GM12864 (cell line): ENCODE data around the gene HIBADH.

Source experiments
- DNase-seq: peaks from one replicate; pipeline ENCODE4 v3.0.0-alpha.2; 2011; ENCODE audit warnings: low read depth
- H3K4me3 ChIP-seq: 2 replicates; pipeline ENCODE4 v1.5.1; 2011; ENCODE audit warnings: mild to moderate bottlenecking, low read depth, low read length, control low read depth
- TF ChIP-seq, protein P1 (sequence below): IDR thresholded peaks from 2 replicates; pipeline ENCODE4 v1.5.1; 2011; ENCODE audit warnings: low read depth, mild to moderate bottlenecking, moderate library complexity, low read length, control low read depth, inconsistent platforms; ENCODE audit errors: missing control alignments

The HIBADH gene

GRCh38 chr7:27522566-27522965 is 140.1 kb downstream of the HIBADH start:
- H3K4me3 ChIP-seq: no peak overlapping the region
- TF ChIP-seq, protein P1, sequence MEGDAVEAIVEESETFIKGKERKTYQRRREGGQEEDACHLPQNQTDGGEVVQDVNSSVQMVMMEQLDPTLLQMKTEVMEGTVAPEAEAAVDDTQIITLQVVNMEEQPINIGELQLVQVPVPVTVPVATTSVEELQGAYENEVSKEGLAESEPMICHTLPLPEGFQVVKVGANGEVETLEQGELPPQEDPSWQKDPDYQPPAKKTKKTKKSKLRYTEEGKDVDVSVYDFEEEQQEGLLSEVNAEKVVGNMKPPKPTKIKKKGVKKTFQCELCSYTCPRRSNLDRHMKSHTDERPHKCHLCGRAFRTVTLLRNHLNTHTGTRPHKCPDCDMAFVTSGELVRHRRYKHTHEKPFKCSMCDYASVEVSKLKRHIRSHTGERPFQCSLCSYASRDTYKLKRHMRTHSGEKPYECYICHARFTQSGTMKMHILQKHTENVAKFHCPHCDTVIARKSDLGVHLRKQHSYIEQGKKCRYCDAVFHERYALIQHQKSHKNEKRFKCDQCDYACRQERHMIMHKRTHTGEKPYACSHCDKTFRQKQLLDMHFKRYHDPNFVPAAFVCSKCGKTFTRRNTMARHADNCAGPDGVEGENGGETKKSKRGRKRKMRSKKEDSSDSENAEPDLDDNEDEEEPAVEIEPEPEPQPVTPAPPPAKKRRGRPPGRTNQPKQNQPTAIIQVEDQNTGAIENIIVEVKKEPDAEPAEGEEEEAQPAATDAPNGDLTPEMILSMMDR: no peak
- DNase-seq: no peak

- no peak overlapping the region for H3K4me3 ChIP-seq
- TF ChIP-seq, protein P1: no peak
- no peak for DNase-seq
These were observed 141.6 kb downstream of the HIBADH start for GRCh38 chr7:27520815-27521790.

DNA sequence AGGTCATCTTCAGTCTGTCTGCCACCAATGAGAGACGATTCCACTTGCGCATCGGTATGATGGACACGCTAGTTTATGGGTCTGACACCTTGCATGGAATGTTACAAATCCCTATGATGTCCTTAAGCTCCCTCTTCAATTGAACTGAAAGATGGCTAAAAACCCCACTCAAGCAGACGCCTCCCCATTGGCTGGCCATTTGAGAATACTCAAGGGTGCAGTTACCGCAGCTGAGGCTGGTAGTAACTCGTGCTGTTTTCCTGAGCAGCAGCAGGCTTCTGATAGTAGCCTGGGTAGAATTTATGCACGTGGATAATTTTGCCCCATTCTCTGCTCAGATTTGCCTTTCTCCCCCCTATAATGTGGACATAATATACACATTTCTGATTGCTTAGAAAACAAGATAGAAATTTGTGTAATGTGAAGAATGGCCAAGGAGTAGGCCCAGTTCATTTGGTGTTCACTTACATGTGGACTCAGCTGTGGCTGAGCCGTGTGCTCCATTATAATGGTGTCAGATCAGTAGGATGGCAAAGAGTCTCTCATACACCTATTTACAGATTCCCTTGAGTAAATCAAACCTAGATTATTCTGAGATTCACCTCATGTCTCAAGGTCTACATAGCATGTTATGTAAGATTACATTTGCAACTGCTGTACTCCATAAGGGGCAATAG is 142.8 kb downstream of the HIBADH start:
- no peak overlapping the region for H3K4me3 ChIP-seq
- TF ChIP-seq, protein P1: no peak
- DNase-seq: no peak

DNA sequence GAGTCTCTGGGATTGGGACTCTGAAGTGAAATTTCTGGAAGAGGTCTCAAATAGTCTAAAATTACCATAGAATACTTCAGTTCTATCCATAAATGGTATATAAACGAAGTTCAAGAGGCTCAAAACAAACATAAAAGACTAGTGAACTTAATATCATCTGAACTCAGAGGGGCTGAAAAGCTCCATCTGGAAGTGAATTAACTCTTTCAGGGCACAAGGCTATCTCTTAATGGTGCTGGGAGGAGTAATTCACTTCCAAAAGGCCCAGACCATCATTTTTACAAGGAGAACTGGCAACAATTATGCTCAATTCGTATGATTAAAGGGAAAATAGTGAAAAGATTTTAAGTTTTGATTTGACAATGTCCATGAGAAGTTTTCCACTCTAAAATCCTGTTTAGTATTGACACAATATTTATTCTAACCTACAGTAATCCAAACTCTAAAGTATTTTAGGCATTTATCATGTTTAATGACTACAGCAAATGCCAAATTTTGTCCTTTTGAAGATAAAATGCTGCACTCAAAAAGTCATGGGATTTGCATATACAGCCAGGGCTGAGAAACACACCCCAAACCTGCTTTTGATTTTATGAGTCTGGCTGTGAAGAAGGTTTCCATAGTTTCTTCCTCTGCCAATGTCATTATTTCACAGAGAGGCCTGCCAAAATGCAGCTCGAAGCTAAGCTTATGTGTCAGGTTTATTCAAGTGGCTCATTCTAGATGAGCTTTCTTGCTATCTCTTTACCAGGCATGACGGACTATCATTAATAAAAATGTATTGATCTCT is 143.9 kb downstream of the HIBADH start:
- DNase-seq: no peak
- no peak overlapping the region for H3K4me3 ChIP-seq
- TF ChIP-seq, protein P1: no peak

DNA sequence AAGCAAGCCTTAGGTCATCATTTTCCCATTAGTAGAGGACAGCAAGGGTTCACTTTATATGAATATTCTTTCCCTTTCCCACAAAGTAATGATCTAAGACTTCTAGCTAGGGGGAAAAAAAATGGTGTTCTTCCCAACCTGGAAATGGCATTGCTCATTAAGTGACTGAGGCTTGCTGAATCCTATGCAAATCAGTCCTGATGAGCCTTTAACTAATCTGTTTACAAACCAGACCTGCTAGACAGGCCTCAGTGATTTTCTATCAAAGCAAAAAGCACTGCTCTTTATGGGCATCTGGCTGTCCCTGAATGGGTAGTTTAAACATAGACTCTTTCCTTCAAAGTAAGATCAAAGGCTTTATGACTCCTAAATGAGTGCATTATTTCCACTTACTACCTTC is 146.3 kb downstream of the HIBADH start:
- TF ChIP-seq, protein P1: no peak
- no peak overlapping the region for H3K4me3 ChIP-seq
- DNase-seq: no peak

GRCh38 chr7:27515933-27516332 is 146.8 kb downstream of the HIBADH start:
- no peak overlapping the region for H3K4me3 ChIP-seq
- DNase-seq: no peak
- TF ChIP-seq, protein P1: no peak
